Measurements from ENCODE around the gene PSMD10. TPM values are rescaled to one million over a fixed set of nuclear protein-coding genes. Genes with fewer than 3 reads are reported as not detected.

PSMD10 gene
- total RNA-seq, 4 donors from 2014 or later, result 32.2 to 46.0 (median 34.1) TPM

DNA sequence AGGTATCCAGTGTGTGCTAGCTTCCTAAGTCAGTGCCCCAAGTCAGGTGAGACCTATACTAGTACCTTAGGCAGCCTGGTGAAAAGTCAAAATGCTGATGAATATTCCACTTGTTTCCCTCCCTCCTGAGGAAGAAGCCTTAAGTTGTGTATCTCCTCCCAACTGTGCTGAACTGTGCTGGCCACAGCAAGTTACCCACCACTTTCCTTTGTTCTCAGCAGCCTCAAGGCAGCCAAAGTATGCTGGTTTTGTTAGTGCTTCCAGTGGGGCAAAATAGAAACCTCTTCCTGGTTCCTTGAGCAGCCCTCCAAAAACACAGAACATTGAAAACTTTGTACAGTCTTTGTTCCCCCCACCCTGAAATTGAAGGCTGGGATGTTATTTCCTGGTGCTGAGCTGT, 14.1 kb upstream of the PSMD10 start:
- TF ChIP-seq, protein P1, sequence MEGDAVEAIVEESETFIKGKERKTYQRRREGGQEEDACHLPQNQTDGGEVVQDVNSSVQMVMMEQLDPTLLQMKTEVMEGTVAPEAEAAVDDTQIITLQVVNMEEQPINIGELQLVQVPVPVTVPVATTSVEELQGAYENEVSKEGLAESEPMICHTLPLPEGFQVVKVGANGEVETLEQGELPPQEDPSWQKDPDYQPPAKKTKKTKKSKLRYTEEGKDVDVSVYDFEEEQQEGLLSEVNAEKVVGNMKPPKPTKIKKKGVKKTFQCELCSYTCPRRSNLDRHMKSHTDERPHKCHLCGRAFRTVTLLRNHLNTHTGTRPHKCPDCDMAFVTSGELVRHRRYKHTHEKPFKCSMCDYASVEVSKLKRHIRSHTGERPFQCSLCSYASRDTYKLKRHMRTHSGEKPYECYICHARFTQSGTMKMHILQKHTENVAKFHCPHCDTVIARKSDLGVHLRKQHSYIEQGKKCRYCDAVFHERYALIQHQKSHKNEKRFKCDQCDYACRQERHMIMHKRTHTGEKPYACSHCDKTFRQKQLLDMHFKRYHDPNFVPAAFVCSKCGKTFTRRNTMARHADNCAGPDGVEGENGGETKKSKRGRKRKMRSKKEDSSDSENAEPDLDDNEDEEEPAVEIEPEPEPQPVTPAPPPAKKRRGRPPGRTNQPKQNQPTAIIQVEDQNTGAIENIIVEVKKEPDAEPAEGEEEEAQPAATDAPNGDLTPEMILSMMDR (IDR thresholded peaks at IDR 0.05; ENCODE audit: low read depth), result no peak

DNA sequence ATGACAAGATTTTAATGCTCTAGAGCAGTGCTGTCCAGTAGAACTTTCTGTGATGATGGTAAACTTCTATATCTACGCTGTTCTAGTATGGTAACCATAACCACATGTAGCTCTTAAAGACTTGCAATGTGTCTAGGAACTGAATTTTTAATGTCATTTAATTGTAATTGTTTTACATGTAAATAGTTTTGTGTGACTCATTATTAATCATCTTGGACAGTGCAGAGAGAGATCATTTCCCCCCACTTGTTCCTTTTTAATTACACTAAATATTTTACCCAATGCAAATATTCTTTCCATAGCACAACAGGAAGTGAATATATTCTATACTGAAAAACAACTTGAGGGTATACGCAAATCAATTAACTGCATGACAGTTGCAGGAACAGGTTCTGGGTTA, 6.0 kb upstream of the PSMD10 start:
- TF ChIP-seq, protein P1 (IDR thresholded peaks at IDR 0.05; ENCODE audit: low read depth), result no peak

DNA sequence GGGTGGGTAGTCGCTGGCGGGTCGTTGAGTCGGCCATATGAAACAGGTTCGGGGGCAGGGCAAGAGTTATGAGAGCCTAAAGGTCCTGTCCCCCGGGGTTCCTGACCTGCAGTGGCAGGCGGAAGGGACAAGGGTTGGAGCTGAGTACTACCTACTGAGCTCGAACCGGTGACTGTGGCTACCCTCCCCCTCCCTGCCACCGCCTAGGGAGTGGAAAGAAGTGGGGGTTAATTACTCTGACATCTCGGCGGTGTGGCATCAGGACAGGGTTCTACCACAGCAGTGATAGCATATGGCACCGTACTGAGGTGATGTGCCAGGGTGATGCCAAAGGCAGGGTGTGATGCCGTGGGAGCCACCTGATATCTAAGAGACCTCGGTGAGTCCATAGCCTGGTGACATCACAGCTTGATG, 543 bp upstream of the PSMD10 start:
- TF ChIP-seq, protein P1 (IDR thresholded peaks at IDR 0.05; ENCODE audit: low read depth), result no peak

DNA sequence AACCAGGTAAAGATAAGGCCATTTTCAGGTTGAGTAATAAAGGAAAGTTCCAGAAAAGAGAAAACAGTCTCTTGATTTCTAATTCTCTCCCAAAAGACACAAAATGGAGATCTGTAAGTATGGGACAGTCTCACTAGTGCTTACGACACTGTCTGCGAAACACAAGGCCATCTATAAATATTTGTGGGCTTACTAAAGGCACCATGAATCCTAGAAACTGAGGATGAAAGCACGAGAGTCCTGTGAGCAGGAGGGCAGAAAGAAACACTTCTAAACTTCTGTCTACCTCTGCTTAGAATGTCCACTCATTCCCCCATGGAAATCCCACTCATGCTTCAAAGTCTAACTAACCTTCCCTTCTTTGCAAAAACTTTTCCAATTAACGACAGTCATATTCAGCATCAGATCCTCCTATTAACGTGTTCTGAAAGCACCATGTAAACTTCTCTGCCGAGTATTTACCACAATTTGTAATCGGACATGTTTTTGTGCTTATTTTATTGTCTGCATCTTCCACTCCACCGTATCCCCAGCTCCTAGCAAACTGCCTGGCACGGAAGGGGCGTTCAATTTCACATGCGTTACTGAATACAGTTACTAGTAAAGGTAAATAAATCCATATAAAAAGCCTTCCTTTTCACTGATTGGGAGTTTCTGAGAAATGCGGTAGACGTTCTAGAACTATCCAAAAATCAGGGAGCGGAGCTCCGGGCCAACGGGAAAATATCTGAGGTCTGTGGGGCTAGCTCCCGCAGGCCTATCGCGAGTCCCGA, 665 bp downstream of the PSMD10 start:
- TF ChIP-seq, protein P1 (IDR thresholded peaks at IDR 0.05; ENCODE audit: low read depth), result no peak

DNA sequence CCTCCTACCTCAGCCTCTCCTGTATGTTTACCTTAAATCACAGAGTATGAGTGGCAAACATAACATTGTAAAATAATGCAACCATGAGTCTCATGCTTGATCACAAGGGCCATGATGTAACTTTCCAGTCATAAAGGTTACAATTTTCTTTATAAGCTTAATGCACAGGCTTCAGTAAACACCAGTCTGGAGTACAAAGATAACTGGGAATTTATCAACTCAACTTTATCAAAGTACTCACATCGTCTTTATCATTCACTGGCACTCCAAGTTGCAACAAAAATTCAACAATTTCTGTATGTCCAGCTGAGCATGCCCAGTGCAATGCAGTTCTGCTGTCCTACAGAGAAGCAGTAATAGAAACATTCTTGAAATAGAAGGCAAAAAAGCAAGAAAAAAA, 2.8 kb downstream of the PSMD10 start:
- TF ChIP-seq, protein P1 (IDR thresholded peaks at IDR 0.05; ENCODE audit: low read depth), result no peak

DNA sequence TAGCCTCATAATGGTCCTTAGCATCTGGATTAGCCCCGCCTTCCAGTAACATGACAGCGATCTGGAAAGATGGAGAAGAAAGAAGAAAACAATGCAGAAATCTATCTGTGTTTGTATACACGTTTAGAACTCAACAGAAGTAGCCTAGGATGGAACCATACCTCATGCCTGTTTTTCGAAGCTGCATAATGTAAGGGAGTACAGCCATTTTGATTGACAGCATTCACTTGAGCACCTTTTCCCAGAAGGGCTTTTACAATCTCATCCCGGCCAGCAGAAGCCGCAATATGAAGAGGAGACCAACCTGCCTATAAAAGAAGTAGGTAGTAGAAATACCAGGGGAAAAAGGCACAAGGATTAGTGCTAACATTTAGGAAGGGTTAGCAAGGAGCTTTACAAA, 3.5 kb downstream of the PSMD10 start:
- TF ChIP-seq, protein P1 (IDR thresholded peaks at IDR 0.05; ENCODE audit: low read depth), result no peak

DNA sequence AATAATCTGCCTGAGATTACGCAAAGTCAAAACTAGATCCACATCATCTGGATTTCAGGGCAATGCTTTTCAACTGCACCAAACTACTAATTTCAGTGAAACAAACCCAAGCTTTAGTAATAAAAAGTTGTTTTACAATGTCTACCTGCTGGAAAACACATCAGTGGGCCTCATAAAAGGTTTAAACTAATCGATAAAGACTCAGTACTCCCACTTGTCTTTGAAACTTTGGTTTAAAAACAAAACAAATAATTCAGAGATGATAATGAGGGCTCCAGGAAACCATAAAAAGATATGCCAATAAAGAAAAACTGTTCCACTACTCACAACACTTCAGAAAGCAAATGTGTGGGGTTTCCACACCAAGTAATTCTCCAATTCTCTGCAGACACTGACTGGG, 10.2 kb downstream of the PSMD10 start:
- TF ChIP-seq, protein P1 (IDR thresholded peaks at IDR 0.05; ENCODE audit: low read depth), result no peak
